Pons (tissue), 1 donor: ENCODE data around the gene CSF1.

Experiments
- DNase-seq: peaks from one replicate; pipeline ENCODE4 v3.0.0-alpha.2; 2016; ENCODE audit warnings: low spot score

Gene CSF1

DNA sequence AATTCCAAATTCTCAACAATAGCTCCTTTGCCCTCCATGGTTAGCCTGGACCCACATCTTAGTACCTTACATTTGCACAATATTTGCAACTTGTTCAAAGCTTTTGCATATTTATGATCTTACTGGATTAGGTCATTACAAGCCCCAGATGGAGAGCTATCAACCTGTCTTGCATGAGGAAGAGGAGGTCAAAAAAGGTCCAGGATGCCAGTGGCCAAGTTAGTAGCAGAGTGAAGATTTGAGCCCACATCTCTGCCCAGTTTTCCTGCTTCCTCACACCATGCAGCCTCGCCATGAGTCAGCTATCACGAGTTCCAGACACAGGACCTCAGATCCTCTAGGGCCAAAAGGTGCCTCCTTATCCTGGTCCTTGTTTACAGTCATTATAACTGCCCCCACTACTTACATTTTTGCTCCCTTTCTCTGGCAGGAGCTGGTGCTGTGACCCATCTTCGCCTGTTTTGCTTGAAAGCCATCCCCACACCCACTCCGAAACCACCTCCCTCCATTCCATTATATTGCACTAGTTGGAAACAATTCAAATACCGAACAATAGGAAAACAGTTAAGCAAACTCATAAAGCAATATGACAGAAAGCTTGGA, 68.9 kb downstream of the CSF1 start:
- DNase-seq, result no peak
